Measurements from ENCODE around the gene TMEM164. TPM values are rescaled to one million over a fixed set of nuclear protein-coding genes. Genes with fewer than 3 reads are reported as not detected.

TMEM164 gene
- total RNA-seq, 4 donors from 2014 or later: 7.1 to 20.3 (median 13.3) TPM

DNA sequence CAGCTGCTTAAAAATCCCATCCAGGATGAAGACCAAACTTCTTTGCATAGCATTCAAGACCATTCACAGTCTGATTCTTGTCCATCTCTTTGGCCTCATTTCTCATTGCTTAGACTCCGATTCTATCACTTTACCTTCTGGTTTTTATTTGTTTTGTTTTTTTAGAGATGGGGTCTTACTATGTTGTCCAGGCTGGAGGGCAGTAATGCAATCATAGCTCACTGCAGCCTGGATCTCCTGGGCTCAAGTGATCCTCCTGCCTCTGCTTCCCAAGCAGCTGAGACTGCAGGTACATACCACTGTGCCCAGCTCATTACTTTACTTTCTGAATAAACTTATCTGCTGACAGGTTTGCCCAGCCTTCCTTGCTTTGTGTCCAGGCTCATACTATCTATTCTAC is 152.8 kb downstream of the TMEM164 start:
- no peak overlapping the region for H3K4me3 ChIP-seq
- whole genome bisulfite sequencing, 2 donors: 38 to 100% methylated on average over 1 of the region's 1 CpG
- no peak overlapping the region for H3K27ac ChIP-seq
- no peak for TF ChIP-seq POLR2A (IDR thresholded peaks at IDR 0.05)
- no peak for TF ChIP-seq CTCF (IDR thresholded peaks at IDR 0.05)
- TF ChIP-seq EP300 (IDR thresholded peaks at IDR 0.05): no peak
- DNase-seq (ENCODE audit: low spot score in 2 of 2): no peak
- H3K9me3 ChIP-seq: no peaks in the 10 kb centered on the region
- H3K27me3 ChIP-seq: peaks cover 0 to 8% of the 10 kb centered on the region in 2 donors
- no peaks in the 10 kb centered on the region for H3K36me3 ChIP-seq
- peaks cover 0 to 2% (median 0%) of the 10 kb centered on the region in 4 donors for H3K4me1 ChIP-seq

GRCh38 chrX:110156167-110156754 is 153.3 kb downstream of the TMEM164 start:
- H3K36me3 ChIP-seq: no peaks in the 10 kb centered on the region
- TF ChIP-seq CTCF (IDR thresholded peaks at IDR 0.05): peak in 4 of 5 experiments; percentile 39 to 64 (median 40)
- TF ChIP-seq POLR2A (IDR thresholded peaks at IDR 0.05): no peak
- no peak for DNase-seq (ENCODE audit: low spot score in 2 of 2)
- H3K27me3 ChIP-seq: peaks cover 0 to 8% of the 10 kb centered on the region in 2 donors
- no peak overlapping the region for H3K4me3 ChIP-seq
- H3K4me1 ChIP-seq: peaks cover 0 to 6% (median 0%) of the 10 kb centered on the region in 4 donors
- H3K27ac ChIP-seq: no peak overlapping the region
- 63 to 82% methylated on average over 6 of the region's 6 CpGs for WGBS, 2 donors
- H3K9me3 ChIP-seq: no peaks in the 10 kb centered on the region

- Histone ChIP-seq H3K4me1 (peaks cover 0 to 6% (median 0%) of the 10 kb centered on the region in 4 donors), H3K27me3 (peaks cover 0 to 8% of the 10 kb centered on the region in 2 donors)
- 69 to 89% methylated on average over 1 of the region's 1 CpG for WGBS, 2 donors
Observed at GRCh38 chrX:110157444-110157843, 154.5 kb downstream of the TMEM164 start.

DNA sequence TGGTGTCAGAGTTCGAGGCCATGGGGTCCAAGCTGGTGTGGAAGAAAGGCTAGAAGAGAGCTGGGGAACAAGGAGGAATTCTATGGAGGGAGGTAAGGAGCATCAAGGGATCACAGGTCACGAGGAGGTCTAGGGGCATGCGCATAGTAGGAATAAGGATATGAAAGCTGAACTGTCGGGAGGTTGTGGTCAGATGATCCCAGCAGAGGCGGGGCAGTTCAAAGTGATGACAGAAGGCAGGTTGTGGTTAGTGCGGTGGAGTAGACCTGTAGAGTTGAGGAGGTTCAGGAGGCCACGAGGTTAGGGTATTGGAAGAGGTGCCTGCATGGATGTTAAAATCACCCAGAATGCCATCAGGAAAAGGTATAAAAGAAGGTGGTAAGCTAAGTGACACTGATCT is 156.3 kb downstream of the TMEM164 start:
- Histone ChIP-seq H3K36me3 (no peaks in the 10 kb centered on the region), H3K4me3 (no peak overlapping the region), H3K4me1 (peaks cover 0 to 6% (median 0%) of the 10 kb centered on the region in 4 donors), H3K27ac (no peak overlapping the region), H3K9me3 (no peaks in the 10 kb centered on the region), H3K27me3 (peaks cover 0 to 8% of the 10 kb centered on the region in 2 donors)
- TF ChIP-seq EP300 (IDR thresholded peaks at IDR 0.05) (no peak), POLR2A (IDR thresholded peaks at IDR 0.05) (no peak), CTCF (IDR thresholded peaks at IDR 0.05) (no peak)
- no peak for DNase-seq (ENCODE audit: low spot score in 2 of 2)
- 72 to 88% methylated on average over 7 of the region's 7 CpGs for WGBS, 2 donors

More at GRCh38 chrX:110157444-110157843, 154.5 kb downstream of the TMEM164 start:
- Histone ChIP-seq H3K9me3 (no peaks in the 10 kb centered on the region), H3K27ac (no peak overlapping the region), H3K4me3 (no peak overlapping the region), H3K36me3 (no peaks in the 10 kb centered on the region)
- no peak for DNase-seq (ENCODE audit: low spot score in 2 of 2)
- TF ChIP-seq CTCF (IDR thresholded peaks at IDR 0.05): no peak

- H3K36me3 ChIP-seq: no peaks in the 10 kb centered on the region
- H3K4me1 ChIP-seq: peaks cover 0 to 6% (median 0%) of the 10 kb centered on the region in 4 donors
- TF ChIP-seq CTCF (IDR thresholded peaks at IDR 0.05): no peak
- no peak for TF ChIP-seq POLR2A (IDR thresholded peaks at IDR 0.05)
- no peak for TF ChIP-seq EP300 (IDR thresholded peaks at IDR 0.05)
- DNase-seq (ENCODE audit: low spot score in 2 of 2): no peak
- H3K27ac ChIP-seq: no peak overlapping the region
- H3K27me3 ChIP-seq: peaks cover 0 to 4% of the 10 kb centered on the region in 2 donors
- whole genome bisulfite sequencing, 2 donors: 68 to 70% methylated on average over 2 of the region's 2 CpGs
- no peak overlapping the region for H3K4me3 ChIP-seq
- no peaks in the 10 kb centered on the region for H3K9me3 ChIP-seq
Observed at GRCh38 chrX:110159865-110160264, 157.0 kb downstream of the TMEM164 start.
